HG03095 (cell line): ENCODE data around the gene PDE4D.

ENCODE experiments used
- ATAC-seq: cut with Tn5 transposase; IDR thresholded peaks from one replicate; pipeline ENCODE4 v1.9.1; 2021; ENCODE audit warnings: moderate library complexity; ENCODE audit not compliant: unreplicated experiment

The PDE4D gene

GRCh38 chr5:59840200-59840601 lies 53.3 kb downstream of the PDE4D start:
- ATAC-seq: no peak

- no peak for ATAC-seq
Observed at GRCh38 chr5:59838989-59839388, 54.5 kb downstream of the PDE4D start.

GRCh38 chr5:59838067-59838466 lies 55.5 kb downstream of the PDE4D start:
- no peak for ATAC-seq

- no peak for ATAC-seq
Observed at GRCh38 chr5:59837071-59837470, 56.5 kb downstream of the PDE4D start.

- ATAC-seq: no peak
Observed at GRCh38 chr5:59835800-59836199, 57.7 kb downstream of the PDE4D start.

- no peak for ATAC-seq
Observed at GRCh38 chr5:59833448-59833847, 60.1 kb downstream of the PDE4D start.

- no peak for ATAC-seq
Observed at GRCh38 chr5:59832577-59833301, 60.8 kb downstream of the PDE4D start.

- ATAC-seq: no peak
Observed at GRCh38 chr5:59831326-59832010, 62.1 kb downstream of the PDE4D start.

- no peak for ATAC-seq
Observed at GRCh38 chr5:59830536-59831200, 62.9 kb downstream of the PDE4D start.

- ATAC-seq: no peak
Observed at GRCh38 chr5:59829922-59830321, 63.6 kb downstream of the PDE4D start.

- no peak for ATAC-seq
Observed at GRCh38 chr5:59829386-59829785, 64.1 kb downstream of the PDE4D start.

GRCh38 chr5:59828623-59829022 lies 64.9 kb downstream of the PDE4D start:
- ATAC-seq: no peak

- ATAC-seq: no peak
Observed at GRCh38 chr5:59826996-59827395, 66.5 kb downstream of the PDE4D start.

- ATAC-seq: no peak
Observed at GRCh38 chr5:59823420-59823819, 70.1 kb downstream of the PDE4D start.

GRCh38 chr5:59819806-59820205 lies 73.7 kb downstream of the PDE4D start:
- ATAC-seq: no peak

GRCh38 chr5:59817536-59817935 lies 76.0 kb downstream of the PDE4D start:
- no peak for ATAC-seq

- no peak for ATAC-seq
Observed at GRCh38 chr5:59816654-59817300, 76.7 kb downstream of the PDE4D start.

- ATAC-seq: no peak
Observed at GRCh38 chr5:59814537-59814872, 79.0 kb downstream of the PDE4D start.

- no peak for ATAC-seq
Observed at GRCh38 chr5:59813761-59814536, 79.6 kb downstream of the PDE4D start.

- ATAC-seq: no peak
Observed at GRCh38 chr5:59810041-59810440, 83.5 kb downstream of the PDE4D start.

- no peak for ATAC-seq
Observed at GRCh38 chr5:59807806-59808205, 85.7 kb downstream of the PDE4D start.
